ENCODE data around the gene STXBP4.

DNA sequence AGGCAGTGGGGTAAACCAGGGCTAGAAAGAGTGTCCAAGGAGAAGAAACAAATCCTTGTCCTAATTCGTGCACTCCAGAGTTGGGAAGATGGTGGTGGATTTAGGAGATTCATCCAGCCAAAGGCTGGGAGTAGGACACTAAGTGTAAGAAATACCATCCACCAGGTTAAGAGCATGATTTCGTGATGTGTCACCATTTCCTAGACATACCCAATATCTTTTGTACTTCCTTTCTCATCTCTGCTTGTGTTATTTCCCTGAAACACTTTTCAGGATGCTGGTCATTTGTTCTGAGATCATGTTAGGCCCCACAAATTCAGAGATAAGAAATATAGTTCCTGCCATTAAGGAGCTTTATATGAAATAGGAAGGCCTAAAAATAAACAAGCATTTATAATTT lies 189.9 kb downstream of the STXBP4 start:
- TF ChIP-seq YY1 (IDR thresholded peaks at IDR 0.05; ENCODE audit: insufficient read depth, insufficient read length) (no peak), ZNF274 (IDR thresholded peaks at IDR 0.05; ENCODE audit: low read depth, low read length) (no peak)
